IMR-90 (cell line): Measurements from ENCODE around the gene PRSS2. TPM values are rescaled to one million over a fixed set of nuclear protein-coding genes. Genes with fewer than 3 reads are reported as not detected.

Experiments used
- ATAC-seq: fragments of 200-7000 bp; cut with Tn5 transposase; 2 replicates; pipeline ENCODE4 v1.9.1; 2020; ENCODE audit warnings: low read depth, mild to moderate bottlenecking, moderate library complexity
- BruUV-seq: library from RNA; stranded (reverse); fragments of 400-500 nt; replicated peaks from 2 replicates; lab custom pipeline; 2021; lab: Mats Ljungman, UMichigan
- CTCF ChIA-PET: fragments of 300-600 bp; formaldehyde crosslinking; extraction: SDS; loops from one replicate; lab custom pipeline; 2021; ENCODE audit warnings: antibody characterized with exemption; lab: Yijun Ruan, JAX
- POLR2A ChIA-PET: fragments of 300-600 bp; sonication (Branson Sonifier 250); formaldehyde crosslinking; loops from one replicate; lab custom pipeline; 2022; ENCODE audit warnings: antibody characterized with exemption; ENCODE audit not compliant: unreplicated experiment; lab: Charles Lee
- DNase-seq: peaks from one replicate; pipeline ENCODE4 v3.0.0; 2013
- H2AFZ ChIP-seq: replicated peaks from 2 replicates; pipeline ENCODE3; 2013; ENCODE audit warnings: low read length, mild to moderate bottlenecking; ENCODE audit not compliant: poor library complexity
- H2AK5ac ChIP-seq: 2 replicates; pipeline ENCODE4 v1.6.1; 2013; ENCODE audit warnings: low read depth, low read length, inconsistent platforms
- H2AK9ac ChIP-seq: replicated peaks from 2 replicates; pipeline ENCODE3; 2013; ENCODE audit warnings: mild to moderate bottlenecking, low read depth, low read length, moderate library complexity; ENCODE audit not compliant: poor library complexity
- H2BK120ac ChIP-seq: 2 replicates; pipeline ENCODE4 v1.6.1; 2013; ENCODE audit warnings: low read depth, low read length, inconsistent platforms
- H2BK15ac ChIP-seq: 3 replicates; pipeline ENCODE4 v1.6.1; 2013; ENCODE audit warnings: low read depth, low read length, inconsistent platforms
- H2BK20ac ChIP-seq: 2 replicates; pipeline ENCODE4 v1.6.1; 2013; ENCODE audit warnings: low read depth, mild to moderate bottlenecking, inconsistent platforms, low read length, moderate library complexity
- H2BK5ac ChIP-seq: 2 replicates; pipeline ENCODE4 v1.6.1; 2013; ENCODE audit warnings: mild to moderate bottlenecking, low read depth, low read length, inconsistent platforms; ENCODE audit not compliant: poor library complexity, severe bottlenecking
- H3K14ac ChIP-seq: replicated peaks from 2 replicates; pipeline ENCODE4 v1.6.1; 2013; ENCODE audit warnings: low read depth, low read length, inconsistent platforms
- H3K18ac ChIP-seq: 2 replicates; pipeline ENCODE4 v1.6.1; 2013; ENCODE audit warnings: low read depth, low read length, control low read depth
- H3K23ac ChIP-seq: 2 replicates; pipeline ENCODE4 v1.6.1; 2013; ENCODE audit warnings: low read depth, low read length, inconsistent platforms
- H3K27ac ChIP-seq: 2 replicates; pipeline ENCODE4 v1.5.1; 2013; ENCODE audit warnings: mild to moderate bottlenecking, control low read depth, low read length; ENCODE audit not compliant: insufficient read depth
- H3K27me3 ChIP-seq: 2 replicates; pipeline ENCODE4 v1.6.1; 2013; ENCODE audit warnings: low read length; ENCODE audit not compliant: control insufficient read depth, insufficient read depth
- H3K36me3 ChIP-seq: 2 replicates; pipeline ENCODE4 v1.6.1; 2013; ENCODE audit warnings: low read length, mixed read lengths; ENCODE audit not compliant: control insufficient read depth, insufficient read depth
- H3K4ac ChIP-seq: 2 replicates; pipeline ENCODE4 v1.6.1; 2013; ENCODE audit warnings: low read depth, low read length, inconsistent platforms
- H3K4me1 ChIP-seq: 2 replicates; pipeline ENCODE4 v1.6.1; 2013; ENCODE audit warnings: low read length, mixed read lengths; ENCODE audit not compliant: control insufficient read depth, insufficient read depth
- H3K4me2 ChIP-seq: 2 replicates; pipeline ENCODE4 v1.6.1; 2013; ENCODE audit warnings: low read depth, mild to moderate bottlenecking, control low read depth, low read length, moderate library complexity
- H3K4me3 ChIP-seq: 2 replicates; pipeline ENCODE4 v1.5.1; 2013; ENCODE audit warnings: low read depth, mild to moderate bottlenecking, control low read depth, low read length, moderate library complexity; ENCODE audit not compliant: insufficient read depth
- H3K56ac ChIP-seq: 2 replicates; pipeline ENCODE4 v1.6.1; 2013; ENCODE audit warnings: low read length, inconsistent platforms; ENCODE audit not compliant: insufficient read depth; ENCODE audit errors: extremely low read depth
- H3K79me1 ChIP-seq, 2 experiments: 2 replicates each; pipeline ENCODE4 v1.6.1; 2013; ENCODE audit warnings: low read length in 2 of 2, inconsistent platforms in 1 of 2, low read depth in 1 of 2
- H3K9ac ChIP-seq: 2 replicates; pipeline ENCODE4 v1.6.1; 2013; ENCODE audit warnings: low read depth, low read length, control low read depth
- H3K9me1 ChIP-seq: 2 replicates; pipeline ENCODE4 v1.6.1; 2013; ENCODE audit warnings: low read length, inconsistent platforms; ENCODE audit not compliant: insufficient read depth
- H3K9me3 ChIP-seq: 2 replicates; pipeline ENCODE4 v1.6.1; 2013; ENCODE audit warnings: low read length; ENCODE audit not compliant: control insufficient read depth, insufficient read depth
- H4K20me1 ChIP-seq: 2 replicates; pipeline ENCODE4 v1.6.1; 2013; ENCODE audit warnings: low read length, inconsistent platforms; ENCODE audit not compliant: insufficient read depth
- H4K5ac ChIP-seq: 2 replicates; pipeline ENCODE4 v1.6.1; 2013; ENCODE audit warnings: mild to moderate bottlenecking, low read depth, low read length, control low read depth
- H4K8ac ChIP-seq, 2 experiments: 2 replicates each; pipeline ENCODE4 v1.6.1; 2013; ENCODE audit warnings: low read depth in 2 of 2, low read length in 2 of 2, control low read depth in 1 of 2, inconsistent platforms in 1 of 2
- H4K91ac ChIP-seq: 2 replicates; pipeline ENCODE4 v1.6.1; 2013; ENCODE audit warnings: low read depth, low read length, inconsistent platforms; ENCODE audit not compliant: insufficient read depth
- BHLHE40 ChIP-seq: fragments of 150-350 bp; IDR thresholded peaks from 2 replicates; pipeline ENCODE4 v1.6.1; 2016; ENCODE audit warnings: mild to moderate bottlenecking, low read depth, low read length
- CEBPB ChIP-seq: IDR thresholded peaks from 2 replicates; pipeline ENCODE4 v1.6.1; 2012; ENCODE audit warnings: low read depth, low read length, improper control_type of control experiment
- CHD1 ChIP-seq: IDR thresholded peaks from 2 replicates; pipeline ENCODE4 v1.6.1; 2012; ENCODE audit warnings: low read depth, low read length, improper control_type of control experiment
- FOS ChIP-seq: fragments of 150-350 bp; IDR thresholded peaks from 2 replicates; pipeline ENCODE4 v1.6.1; 2016; ENCODE audit warnings: low read depth, low read length
- MAFK ChIP-seq: IDR thresholded peaks from 2 replicates; pipeline ENCODE4 v1.6.1; 2012; ENCODE audit warnings: low read depth, low read length, improper control_type of control experiment
- MXI1 ChIP-seq: IDR thresholded peaks from 2 replicates; pipeline ENCODE4 v1.6.1; 2012; ENCODE audit warnings: low read depth, mild to moderate bottlenecking, low read length, moderate library complexity, borderline replicate concordance
- RAD21 ChIP-seq: IDR thresholded peaks from 2 replicates; pipeline ENCODE4 v1.6.1; 2012; ENCODE audit warnings: low read length, improper control_type of control experiment
- RCOR1 ChIP-seq: IDR thresholded peaks from 2 replicates; pipeline ENCODE4 v1.6.1; 2012; ENCODE audit warnings: mild to moderate bottlenecking, low read length, improper control_type of control experiment; ENCODE audit not compliant: insufficient replicate concordance
- RFX5 ChIP-seq: IDR thresholded peaks from 2 replicates; pipeline ENCODE4 v1.8.0; 2012; ENCODE audit warnings: low read depth, mild to moderate bottlenecking, low read length, moderate library complexity
- WGBS, 2 experiments: methylation state at CpG; one replicate each; pipeline versions ENCODE4 v1.1.5 to v1.1.7; 2013; ENCODE audit warnings: missing lambda C conversion rate in 2 of 2; ENCODE audit not compliant: insufficient read length in 1 of 2; ENCODE audit errors: extremely low coverage in 2 of 2; 5-methylcytosine and 5-hydroxymethylcytosine counted together
- dilution Hi-C: fragments of 300-500 bp; cut with HindIII; formaldehyde crosslinking; loops from one replicate; pipeline ENCODE4 v1.14.3; 2018; ENCODE audit warnings: low sequenced_read_pairs; ENCODE audit not compliant: unreplicated experiment
- in situ Hi-C: fragments of 300-500 bp; cut with MboI; formaldehyde crosslinking; loops from 3 replicates; pipeline ENCODE4 v1.14.3; 2019; ENCODE audit warnings: low sequenced_read_pairs, inconsistent platforms, mixed read lengths
- intact Hi-C: fragments of 100-400 bp; cut with micrococcal nuclease; formaldehyde crosslinking; loops from 2 replicates; pipeline ENCODE4 v1.10.0; 2022
- polyA plus RNA-seq, 3 experiments: library from polyadenylated mRNA; depleted of rRNA; stranded (reverse); fragments of >200 nt; gene quantifications; 2 replicates each; pipeline ENCODE4 v1.2.3, GENCODE V29; 2012; ENCODE audit warnings: low replicate concordance in 1 of 3
- total RNA-seq: library from RNA; depleted of rRNA; stranded (reverse); fragments of >200 nt; gene quantifications from 2 replicates; pipeline ENCODE4 v1.2.3, GENCODE V29; 2012
- TF ChIP-seq, protein P1 (sequence below): conservative IDR thresholded peaks from 2 replicates; pipeline ENCODE4 v1.5.1; 2012; ENCODE audit warnings: mild to moderate bottlenecking, low read depth, low read length, improper control_type of control experiment
- TF ChIP-seq, protein P2 (sequence below): fragments of 150-350 bp; IDR thresholded peaks from 2 replicates; pipeline ENCODE4 v1.6.1; 2017; ENCODE audit warnings: mild to moderate bottlenecking, antibody characterized with exemption, low read length, low read depth

PRSS2 gene
- total and polyA plus RNA-seq, 2 of the 4 experiments (the other 2 are of a cell fraction): not detected

- ChIA-PET CTCF (interaction anchor here (1.1 kb wide), 1 partner anchor 192 kb away, joined by 3 read pairs; no protein-coding TSS in a partner anchor), POLR2A (no interaction called here)
- Histone ChIP-seq H4K5ac (no peak overlapping the region), H3K27ac (no peak overlapping the region), H3K9ac (no peak overlapping the region), H3K36me3 (no peaks in the 10 kb centered on the region), H3K79me1 (no peaks in the 10 kb centered on the region), H3K23ac (no peak overlapping the region), H3K9me1 (no peaks in the 10 kb centered on the region), H3K56ac (no peak overlapping the region), H4K91ac (no peak overlapping the region), H3K9me3 (no peaks in the 10 kb centered on the region), H2BK20ac (no peak overlapping the region), H3K4ac (no peak overlapping the region), H3K4me2 (no peak overlapping the region), H2BK15ac (no peak overlapping the region), H3K27me3 (peaks cover 58% of the 10 kb centered on the region), H2BK5ac (no peak overlapping the region), H3K4me1 (no peaks in the 10 kb centered on the region), H4K8ac (no peak overlapping the region), H2AFZ (peak overlapping the region; percentile 6), H2AK5ac (no peak overlapping the region), H3K4me3 (no peak overlapping the region), H3K14ac (no peak overlapping the region), H3K18ac (no peak overlapping the region), H4K20me1 (no peaks in the 10 kb centered on the region), H2BK120ac (no peak overlapping the region), H2AK9ac (no peak overlapping the region)
- TF ChIP-seq, protein P1, sequence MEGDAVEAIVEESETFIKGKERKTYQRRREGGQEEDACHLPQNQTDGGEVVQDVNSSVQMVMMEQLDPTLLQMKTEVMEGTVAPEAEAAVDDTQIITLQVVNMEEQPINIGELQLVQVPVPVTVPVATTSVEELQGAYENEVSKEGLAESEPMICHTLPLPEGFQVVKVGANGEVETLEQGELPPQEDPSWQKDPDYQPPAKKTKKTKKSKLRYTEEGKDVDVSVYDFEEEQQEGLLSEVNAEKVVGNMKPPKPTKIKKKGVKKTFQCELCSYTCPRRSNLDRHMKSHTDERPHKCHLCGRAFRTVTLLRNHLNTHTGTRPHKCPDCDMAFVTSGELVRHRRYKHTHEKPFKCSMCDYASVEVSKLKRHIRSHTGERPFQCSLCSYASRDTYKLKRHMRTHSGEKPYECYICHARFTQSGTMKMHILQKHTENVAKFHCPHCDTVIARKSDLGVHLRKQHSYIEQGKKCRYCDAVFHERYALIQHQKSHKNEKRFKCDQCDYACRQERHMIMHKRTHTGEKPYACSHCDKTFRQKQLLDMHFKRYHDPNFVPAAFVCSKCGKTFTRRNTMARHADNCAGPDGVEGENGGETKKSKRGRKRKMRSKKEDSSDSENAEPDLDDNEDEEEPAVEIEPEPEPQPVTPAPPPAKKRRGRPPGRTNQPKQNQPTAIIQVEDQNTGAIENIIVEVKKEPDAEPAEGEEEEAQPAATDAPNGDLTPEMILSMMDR: no peak
- TF ChIP-seq FOS: no peak
- TF ChIP-seq RAD21: no peak
- TF ChIP-seq MAFK: no peak
- no peak for TF ChIP-seq RFX5
- TF ChIP-seq CEBPB: no peak
- TF ChIP-seq, protein P2, sequence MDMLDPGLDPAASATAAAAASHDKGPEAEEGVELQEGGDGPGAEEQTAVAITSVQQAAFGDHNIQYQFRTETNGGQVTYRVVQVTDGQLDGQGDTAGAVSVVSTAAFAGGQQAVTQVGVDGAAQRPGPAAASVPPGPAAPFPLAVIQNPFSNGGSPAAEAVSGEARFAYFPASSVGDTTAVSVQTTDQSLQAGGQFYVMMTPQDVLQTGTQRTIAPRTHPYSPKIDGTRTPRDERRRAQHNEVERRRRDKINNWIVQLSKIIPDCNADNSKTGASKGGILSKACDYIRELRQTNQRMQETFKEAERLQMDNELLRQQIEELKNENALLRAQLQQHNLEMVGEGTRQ: no peak
- TF ChIP-seq CHD1: no peak
- no peak for TF ChIP-seq RCOR1
- no peak for TF ChIP-seq MXI1
- no peak for TF ChIP-seq BHLHE40
- no TSS peak for BruUV-seq
- intact Hi-C loops (no loop called here), in situ Hi-C loops (no loop called here), dilution Hi-C loops (loop anchor here (25.0 kb wide), 1 partner anchor 284 kb away; no protein-coding TSS in a partner anchor)
- ATAC-seq: no peak
- 0% methylated on average over 1 of the region's 9 CpGs; no CpG with 5 or more reads in 1 of the 2 experiments for WGBS, 2 experiments
- no peak for DNase-seq
Measured at GRCh38 chr7:142796001-142796500, 25.3 kb downstream of the PRSS2 start.
